HG03432 (cell line): Measurements from ENCODE around the gene ANKH.
A peak's percentile ranks its signal among the peaks of the same experiment; 100 is the strongest.

Experiments used
- ATAC-seq: cut with Tn5 transposase; IDR thresholded peaks from one replicate; pipeline ENCODE4 v1.9.1; 2021; ENCODE audit warnings: mild to moderate bottlenecking, moderate library complexity; ENCODE audit not compliant: unreplicated experiment

Gene ANKH

DNA sequence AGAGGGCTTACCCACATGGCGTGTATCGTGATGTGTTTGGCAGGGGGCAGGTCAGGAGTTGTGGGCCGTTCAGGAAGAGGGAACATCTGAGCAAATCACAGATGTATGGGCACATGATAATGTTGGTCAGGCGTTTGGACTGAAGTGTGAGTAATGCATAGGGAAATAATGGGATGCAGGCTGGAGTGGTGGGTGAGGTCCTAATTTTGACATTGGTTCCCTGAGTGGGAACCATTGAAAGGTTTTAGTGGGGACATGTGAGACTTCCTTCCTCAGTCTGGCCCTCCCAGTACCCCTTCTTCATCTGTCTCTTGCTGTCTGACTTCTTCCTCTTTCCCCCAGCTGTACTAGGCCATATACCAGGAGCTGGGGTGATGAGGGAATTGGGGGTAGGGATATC lies 199.5 kb downstream of the ANKH start:
- ATAC-seq, result no peak

- ATAC-seq, result no peak
Observed at GRCh38 chr5:14671414-14671813, 200.2 kb downstream of the ANKH start.

- no peak for ATAC-seq
Observed at GRCh38 chr5:14669975-14670374, 201.6 kb downstream of the ANKH start.

GRCh38 chr5:14669415-14669814 lies 202.2 kb downstream of the ANKH start:
- no peak for ATAC-seq

DNA sequence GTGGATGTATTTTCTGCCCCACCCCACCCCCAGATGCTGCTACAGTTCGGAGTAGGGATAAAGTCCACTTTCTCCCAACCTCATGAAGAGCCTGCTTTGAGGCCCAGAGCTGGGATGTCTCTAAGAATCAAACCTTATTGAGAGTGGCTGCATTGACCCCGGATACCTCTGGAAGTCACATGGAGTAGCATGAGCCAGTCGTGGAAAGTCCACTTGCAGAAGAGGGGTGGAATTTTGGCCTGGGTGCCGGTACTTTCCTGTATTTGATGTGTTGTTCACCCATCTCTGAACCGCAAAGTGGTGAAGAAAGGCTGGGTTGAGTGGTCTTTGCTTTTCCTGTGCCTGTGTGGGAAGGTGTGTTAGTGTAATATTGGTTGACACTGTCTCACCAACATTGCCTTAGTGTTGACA lies 203.4 kb downstream of the ANKH start:
- no peak for ATAC-seq

DNA sequence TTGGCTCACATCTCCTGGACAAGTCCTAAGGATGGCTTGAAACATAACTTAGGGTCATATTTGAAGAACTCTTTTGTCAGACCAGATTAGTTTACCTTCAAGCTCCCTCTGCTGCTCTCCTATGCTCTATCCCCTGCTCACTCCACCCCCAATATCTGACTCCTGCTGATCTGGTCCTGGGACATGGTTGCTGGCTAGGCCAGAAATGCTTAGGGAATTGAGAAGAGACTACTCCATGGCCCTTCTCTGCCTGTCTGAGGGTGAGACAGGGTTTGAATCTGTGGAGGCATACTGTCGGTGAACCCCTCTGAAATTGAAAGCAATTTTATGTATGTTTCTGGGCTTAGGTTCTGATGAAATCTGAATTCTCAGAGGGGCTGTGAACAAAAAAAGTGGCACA lies 203.8 kb downstream of the ANKH start:
- ATAC-seq, result no peak

- no peak for ATAC-seq
Observed at GRCh38 chr5:14667290-14667689, 204.3 kb downstream of the ANKH start.

DNA sequence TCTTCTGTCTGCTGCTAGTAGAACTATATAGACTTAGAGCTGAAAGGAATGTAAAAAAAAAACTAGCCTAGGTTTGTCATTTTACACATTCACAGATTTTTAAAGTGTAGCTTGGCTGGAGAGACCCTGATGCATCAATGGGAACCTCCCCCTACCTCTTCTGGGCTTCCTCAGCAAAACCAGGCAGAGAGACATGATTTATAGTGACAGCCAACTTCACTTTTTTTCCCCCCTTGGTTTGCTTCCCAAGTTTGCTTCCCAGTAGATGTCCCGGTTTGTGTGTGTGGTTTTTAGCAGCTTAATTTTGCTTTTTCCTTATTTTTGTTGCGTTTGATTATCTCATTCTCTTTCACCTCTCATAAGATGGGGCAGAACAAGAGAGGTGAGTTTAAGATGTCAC lies 205.2 kb downstream of the ANKH start:
- ATAC-seq, result no peak

DNA sequence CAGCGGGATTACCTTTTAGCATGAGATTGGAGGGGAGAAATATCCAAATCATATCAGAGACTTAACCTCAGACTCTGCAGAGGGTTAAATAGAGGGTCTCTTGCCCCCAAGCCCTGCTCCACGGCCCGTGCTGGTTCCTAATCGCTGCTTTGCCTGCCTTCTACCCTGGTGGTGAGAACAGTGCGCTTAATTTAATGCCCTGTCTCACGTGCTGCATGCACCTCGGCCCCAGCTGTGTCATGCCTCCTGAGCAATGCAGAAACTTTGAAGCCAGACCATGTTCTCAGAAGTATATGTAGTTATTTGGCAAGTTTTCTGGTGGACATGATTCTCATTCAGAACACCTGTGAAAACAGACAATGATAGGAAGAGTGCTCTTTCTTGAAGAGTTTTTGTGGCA lies 205.6 kb downstream of the ANKH start:
- peak; percentile 24 for ATAC-seq

DNA sequence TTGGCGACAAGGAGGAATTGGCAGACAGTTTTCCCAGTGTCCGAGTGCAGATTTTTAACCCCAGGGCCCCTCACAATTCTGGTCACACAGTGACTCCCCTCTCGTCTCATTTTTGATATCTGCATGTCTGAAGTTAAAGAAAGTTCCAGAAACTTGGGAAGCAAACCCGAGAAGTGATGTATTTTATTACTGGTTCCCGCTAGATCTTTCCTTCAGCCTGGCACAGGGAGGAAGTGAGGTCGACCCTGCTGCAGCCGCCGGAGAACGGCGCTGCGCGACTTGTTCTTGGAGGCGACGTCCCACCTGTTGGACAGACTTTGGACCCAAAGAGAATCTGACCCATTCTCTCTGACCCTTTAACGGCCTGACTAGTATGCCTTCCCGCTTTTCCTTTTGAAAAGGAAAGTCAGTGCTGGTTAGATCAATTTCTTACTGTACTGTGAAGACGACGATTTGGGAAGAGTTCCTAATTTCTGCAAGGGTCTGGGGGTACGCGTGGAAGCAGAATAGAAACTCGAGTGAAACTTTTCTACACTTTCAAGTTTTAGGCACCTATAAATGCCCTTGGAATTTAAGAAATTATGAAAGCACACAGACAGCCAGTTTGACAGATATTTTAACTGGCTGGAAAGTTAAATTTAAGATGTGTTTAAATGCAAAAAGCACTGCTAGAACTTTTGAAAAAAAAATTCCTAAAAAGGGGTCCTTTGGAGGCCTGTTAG lies 206.3 kb downstream of the ANKH start:
- ATAC-seq, result peak; percentile 10

DNA sequence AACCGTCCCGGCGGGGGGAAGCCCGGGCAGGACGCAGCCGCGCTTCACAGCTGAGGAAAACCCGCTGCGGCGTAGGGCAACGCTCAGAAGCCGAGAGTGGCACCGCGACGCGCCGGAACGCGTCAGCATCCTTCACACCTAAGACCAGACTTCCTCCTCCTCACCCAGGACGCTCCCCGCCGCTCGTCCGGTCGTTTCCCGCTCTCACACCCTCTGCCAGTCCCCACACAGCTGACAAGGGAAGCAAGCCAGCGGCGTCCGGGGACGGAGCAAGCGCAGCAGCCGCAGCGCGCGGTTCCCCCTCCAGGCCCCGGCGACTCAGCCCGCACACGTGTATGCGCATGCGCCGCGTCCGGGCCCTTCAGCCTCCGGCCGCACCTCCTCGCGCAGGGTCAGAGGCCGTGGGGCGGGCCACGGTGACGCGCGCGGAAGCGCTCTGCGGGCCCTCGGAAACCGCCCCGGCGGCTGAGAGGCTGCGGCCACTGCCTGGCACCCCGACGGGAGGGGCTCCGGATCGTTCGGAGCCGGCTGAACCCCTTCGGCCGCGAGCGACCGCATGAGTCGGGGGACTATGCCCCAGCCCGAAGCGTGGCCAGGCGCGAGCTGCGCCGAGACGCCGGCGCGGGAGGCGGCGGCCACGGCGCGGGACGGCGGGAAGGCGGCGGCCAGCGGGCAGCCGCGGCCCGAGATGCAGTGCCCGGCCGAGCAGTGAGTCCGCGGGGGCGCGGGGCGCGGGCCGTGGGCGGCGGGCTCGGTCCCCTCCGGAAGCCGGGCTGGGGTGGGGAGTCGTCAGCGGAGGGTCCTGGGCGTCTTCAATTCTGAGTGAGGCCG lies 207.1 kb downstream of the ANKH start, which contains the start of gene OTULIN:
Gene OTULIN, plus strand, starts transcription at position 449 of the 831 bp plus-strand sequence. Its CDS starts 108 bp downstream, at position 557.
- peak; percentile 73 for ATAC-seq

GRCh38 chr5:14663734-14664269 lies 207.8 kb downstream of the ANKH start:
- ATAC-seq, result peak; percentile 23

GRCh38 chr5:14662721-14663260 lies 208.8 kb downstream of the ANKH start:
- ATAC-seq, result no peak

- ATAC-seq, result no peak
Observed at GRCh38 chr5:14660833-14661232, 210.7 kb downstream of the ANKH start.

DNA sequence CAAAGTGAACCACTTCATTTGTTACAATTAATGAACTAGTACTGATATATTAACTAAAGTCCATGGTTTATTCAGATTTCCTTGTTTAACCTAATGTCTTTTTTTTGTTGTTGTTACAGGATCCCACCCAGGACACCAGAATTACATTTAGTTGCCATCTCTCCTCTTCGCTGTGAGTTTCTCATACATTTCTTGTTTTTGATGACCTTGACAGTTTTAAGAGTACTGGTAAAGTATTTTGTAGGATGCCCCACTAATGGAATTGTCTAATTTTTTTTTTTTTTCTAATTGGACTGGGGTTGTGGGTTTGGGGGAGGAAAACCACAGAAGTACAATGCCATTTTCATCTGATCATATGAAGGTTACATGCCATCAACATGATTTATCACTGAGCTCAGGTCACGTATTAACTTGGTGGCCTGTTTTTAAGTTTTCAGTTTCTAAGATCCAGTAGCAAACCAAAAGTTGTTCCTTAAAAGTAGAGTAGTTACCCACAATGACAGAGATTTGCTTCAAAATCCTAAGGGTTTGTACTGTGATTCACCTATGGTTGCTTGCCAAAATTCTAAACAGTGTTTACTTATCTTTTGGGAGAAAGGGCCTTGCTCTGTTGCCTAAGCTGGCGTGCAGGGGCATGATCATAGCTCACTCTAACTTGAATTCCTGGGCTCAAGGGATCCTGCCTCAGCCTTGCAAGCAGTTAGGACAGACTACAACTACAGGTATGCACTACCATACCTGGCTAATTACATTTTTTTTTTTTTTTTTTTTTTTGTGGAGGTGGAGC lies 211.6 kb downstream of the ANKH start:
- no peak for ATAC-seq

- ATAC-seq, result no peak
Observed at GRCh38 chr5:14656898-14657297, 214.7 kb downstream of the ANKH start.

DNA sequence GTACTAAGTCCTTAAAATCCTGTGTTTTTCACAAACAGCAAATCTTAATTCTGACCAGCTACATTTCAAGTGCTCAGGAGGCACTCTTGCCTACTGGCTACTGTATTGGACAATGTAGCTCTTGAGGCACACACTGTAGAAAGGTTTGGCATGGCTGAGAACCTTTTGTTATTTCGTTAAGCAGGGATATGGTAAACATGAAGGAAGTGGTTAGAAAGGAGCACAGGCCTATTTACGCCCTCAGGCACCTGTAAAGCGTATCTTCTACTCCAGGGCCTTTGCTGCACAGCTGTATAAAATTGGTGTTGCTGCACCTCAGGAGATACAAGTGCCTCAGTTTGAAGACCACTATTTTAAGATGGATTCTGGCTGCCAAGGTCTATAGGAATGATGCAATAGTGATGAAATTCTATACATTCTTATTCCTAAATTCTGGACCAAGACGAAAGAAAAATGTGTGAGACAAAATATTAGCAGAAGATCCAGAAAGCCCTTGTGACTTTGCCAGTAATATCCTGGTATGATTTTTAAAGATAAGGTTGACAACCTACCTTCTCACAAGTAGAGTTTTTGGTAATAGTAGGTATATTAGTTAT lies 216.3 kb downstream of the ANKH start:
- ATAC-seq, result no peak
